Bone marrow (tissue), 2 donors: ENCODE results near the gene ZNF25.
"Not testable (repeated sequence)": the region's sequence is repeated elsewhere in the genome, so short reads cannot be mapped to it uniquely, and the experiment has no call there.

Source experiments
- DNase-seq, 2 donors: peaks; one replicate each; lab custom pipeline; 2025; lab: John Stamatoyannopoulos, UW

Gene ZNF25

DNA sequence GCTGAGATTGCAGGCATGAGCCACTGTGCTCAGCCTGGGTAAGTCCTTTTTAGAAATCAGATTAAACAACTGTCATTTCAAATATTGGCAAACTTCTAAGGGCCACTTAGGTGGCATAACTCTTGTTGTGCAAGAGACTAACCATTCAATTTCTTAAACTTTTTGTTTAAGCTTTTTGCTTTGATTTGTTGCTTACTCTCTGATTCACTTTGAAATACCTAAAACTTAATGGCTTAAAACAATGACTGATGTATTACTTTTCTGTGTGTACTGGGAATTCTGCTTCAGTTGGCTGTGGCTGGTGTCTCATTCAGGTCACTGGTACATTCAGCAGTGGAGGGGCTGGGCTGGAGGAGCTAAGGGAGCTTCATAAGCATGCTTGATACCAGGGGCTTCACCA, 28.9 kb downstream of the ZNF25 start:
- DNase-seq, result no peak

DNA sequence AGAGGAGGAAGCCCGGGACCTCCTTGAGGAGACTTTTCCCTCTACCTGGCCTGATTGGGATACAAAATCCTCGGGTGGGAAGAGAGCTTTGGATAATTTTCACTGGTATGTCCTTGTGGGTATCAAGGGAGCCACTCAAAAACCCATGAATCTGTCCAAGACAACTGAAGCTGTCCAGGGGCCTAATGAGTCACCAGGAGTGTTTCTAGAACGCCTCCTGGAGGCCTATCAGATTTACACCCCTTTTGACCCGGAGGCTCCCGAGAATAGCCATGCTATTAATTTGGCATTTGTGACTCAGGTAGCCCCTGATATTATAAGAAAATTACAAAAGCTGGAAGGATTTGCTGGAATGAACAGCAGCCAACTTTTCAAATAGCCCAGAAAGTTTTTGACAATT, 38.6 kb downstream of the ZNF25 start:
- no peak for DNase-seq

DNA sequence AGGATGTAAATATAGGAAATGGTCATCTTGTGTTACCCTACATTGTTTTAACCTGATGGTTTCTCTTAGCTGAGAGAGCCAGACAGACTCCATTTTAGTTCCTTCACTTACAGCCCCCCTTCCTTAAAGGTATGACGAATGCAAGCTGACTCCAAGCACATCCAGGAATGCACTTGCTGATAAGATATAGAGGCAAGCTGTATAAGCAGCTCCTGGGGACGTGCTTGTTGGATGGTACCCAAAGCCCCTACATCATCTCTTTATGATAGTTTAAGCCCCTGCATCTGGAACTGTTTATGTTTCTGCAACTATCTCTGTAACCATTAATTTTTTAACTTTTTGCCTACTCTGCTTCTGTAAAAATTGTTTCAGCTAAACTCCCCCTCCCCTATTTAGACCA, 41.7 kb downstream of the ZNF25 start:
- no peak for DNase-seq

DNA sequence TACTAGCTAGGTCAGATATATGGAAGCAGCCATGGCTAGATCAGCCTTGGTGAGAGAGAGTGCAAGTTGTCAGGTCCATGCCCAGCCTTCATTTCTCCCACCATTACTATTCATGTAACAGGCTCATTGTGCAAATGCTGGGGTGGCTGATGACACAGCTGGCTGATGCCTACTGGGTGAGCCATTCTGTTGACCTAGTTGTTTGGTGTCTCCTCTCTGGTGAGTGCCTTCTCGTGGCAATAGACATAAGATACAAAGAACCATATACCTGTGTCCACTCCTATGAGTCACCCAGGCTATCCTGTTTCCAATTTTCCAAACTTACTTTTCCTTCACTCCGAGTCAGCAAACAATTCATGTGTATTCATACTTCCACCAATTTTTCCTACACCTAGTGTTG, 46.0 kb downstream of the ZNF25 start:
- no peak for DNase-seq

DNA sequence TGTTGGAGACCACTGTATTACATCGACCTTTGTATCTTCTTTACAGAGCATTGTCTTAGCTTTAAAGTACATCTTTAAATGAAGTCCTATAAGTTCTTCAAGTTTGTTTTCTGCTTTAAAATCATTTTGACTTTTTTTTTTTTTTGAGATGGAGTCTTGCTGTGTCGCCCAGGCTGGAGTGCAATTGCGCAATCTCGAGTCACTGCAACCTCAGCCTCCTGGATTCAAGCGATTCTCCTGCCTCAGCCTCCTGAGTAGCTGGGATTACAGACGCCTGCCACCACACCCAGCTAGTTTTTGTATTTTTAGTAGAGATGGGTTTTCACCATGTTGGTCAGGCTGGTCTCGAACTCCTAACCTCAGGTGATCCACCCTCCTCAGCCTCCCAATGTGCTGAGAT, 68.3 kb downstream of the ZNF25 start:
- DNase-seq, result not testable (repeated sequence)

DNA sequence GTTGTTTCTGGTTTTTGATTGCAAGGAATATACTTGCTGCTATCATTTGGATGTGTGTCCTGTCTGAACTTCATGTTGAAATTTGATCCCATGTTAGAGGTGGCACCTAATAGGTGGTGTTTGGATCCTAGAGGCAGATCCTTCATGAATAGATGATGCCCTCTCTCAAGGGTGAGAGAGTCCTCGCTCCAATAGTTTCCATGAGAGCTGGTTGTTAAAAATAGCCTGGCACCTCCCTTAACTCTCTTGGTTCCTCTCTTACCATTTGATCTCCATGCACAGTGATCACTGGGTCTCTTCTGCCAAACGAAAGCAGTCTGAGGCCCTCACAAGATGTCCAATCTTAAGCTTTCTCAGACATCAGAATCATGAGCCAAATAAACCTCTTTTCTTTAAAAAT, 70.1 kb downstream of the ZNF25 start:
- no peak for DNase-seq
